Central memory CD4-positive, alpha-beta T cell (primary cell): ENCODE measurements around the gene PRIM2.
"Not testable (repeated sequence)": the region's sequence is repeated elsewhere in the genome, so short reads cannot be mapped to it uniquely, and the experiment has no call there.

Experiments used
- DNase-seq: peaks from one replicate; pipeline ENCODE4 v3.0.0; 2022

The PRIM2 gene

DNA sequence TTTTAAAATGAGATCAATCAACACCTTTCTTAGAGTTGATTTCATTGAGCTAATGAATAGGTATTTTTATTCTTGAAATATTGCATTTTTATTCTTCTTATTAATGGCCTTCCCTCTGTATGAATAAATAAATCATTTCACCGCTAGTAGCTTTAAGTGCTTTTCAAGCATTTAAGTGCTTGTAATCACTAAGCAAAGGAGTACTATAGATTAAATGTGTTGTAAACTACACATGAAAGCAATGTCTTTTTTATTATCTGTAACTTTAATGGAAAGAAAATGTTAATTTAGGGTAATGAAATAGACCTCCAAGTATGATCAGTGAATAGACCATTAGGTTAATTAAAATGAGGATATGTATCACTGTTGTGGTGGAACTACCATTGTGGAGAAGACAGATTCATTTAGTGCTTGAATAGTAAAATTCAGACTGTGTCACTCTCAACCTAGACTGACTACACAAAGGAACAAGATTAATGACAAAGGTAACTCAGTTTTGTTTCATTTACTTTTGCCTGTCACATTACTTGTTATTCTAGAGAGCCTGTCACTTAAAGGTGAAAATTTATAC lies 132.2 kb downstream of the PRIM2 start:
- DNase-seq, result not testable (repeated sequence)

GRCh38 chr6:57459781-57460180 lies 142.4 kb downstream of the PRIM2 start:
- not testable (repeated sequence) for DNase-seq

DNA sequence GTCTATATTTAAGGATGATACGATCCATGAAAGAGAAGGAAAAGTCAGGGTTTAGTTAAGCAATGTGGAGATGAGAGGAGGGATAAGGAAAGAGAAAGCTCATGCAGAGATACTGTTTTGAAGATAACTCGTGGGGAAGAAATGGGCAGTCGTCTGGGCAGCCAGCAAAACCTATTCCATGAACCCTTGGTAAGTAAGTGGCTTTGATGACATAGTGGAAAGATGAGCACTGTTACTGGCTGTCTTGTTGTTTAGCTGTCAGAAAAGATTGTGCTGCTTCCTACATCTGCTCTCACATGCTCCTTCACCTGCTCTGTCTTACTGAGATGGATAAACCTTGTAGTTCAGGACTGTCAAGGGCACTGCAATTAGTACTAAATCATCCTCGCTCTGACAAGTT lies 143.6 kb downstream of the PRIM2 start:
- not testable (repeated sequence) for DNase-seq

GRCh38 chr6:57463809-57464208 lies 146.4 kb downstream of the PRIM2 start:
- not testable (repeated sequence) for DNase-seq

- DNase-seq, result not testable (repeated sequence)
Measured at GRCh38 chr6:57465968-57466367, 148.5 kb downstream of the PRIM2 start.

DNA sequence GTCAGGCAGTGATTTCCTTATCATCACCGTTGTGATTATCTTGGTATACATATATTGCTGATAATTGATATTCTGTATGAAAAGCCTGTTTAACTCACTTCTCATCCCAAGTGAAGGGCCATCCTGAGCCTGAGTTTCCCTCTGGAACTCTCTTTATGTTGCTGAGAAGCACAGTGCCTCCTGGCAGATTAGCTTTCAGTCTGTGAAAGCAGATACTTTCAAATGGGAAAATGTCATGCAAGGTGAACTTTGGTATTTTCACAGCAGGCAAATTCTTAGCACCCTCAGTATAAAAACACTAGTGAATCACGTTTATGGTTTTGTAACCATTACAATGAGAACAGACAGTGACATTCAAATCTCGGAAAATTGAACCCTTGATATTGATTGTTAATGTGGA lies 151.6 kb downstream of the PRIM2 start:
- no peak for DNase-seq

DNA sequence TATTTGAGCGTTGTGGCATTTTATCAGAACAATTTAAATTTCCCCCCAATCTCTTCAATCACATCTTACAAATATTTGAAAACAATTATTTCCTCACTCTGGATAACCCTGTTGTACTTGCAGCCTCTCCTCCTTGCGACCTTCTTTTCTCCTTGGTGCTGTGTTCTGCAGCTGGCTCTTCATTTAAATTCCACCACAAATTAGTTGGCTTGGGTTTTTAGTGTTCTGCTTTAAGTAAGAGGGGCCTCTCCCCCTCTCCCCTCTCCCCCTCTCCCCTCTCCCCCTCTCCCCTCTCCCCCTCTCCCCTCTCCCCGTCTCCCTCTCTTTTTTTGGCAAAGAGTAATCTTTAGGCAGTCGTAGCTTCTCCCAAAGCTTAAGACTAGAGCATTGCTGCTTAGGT lies 152.7 kb downstream of the PRIM2 start:
- DNase-seq, result not testable (repeated sequence)

DNA sequence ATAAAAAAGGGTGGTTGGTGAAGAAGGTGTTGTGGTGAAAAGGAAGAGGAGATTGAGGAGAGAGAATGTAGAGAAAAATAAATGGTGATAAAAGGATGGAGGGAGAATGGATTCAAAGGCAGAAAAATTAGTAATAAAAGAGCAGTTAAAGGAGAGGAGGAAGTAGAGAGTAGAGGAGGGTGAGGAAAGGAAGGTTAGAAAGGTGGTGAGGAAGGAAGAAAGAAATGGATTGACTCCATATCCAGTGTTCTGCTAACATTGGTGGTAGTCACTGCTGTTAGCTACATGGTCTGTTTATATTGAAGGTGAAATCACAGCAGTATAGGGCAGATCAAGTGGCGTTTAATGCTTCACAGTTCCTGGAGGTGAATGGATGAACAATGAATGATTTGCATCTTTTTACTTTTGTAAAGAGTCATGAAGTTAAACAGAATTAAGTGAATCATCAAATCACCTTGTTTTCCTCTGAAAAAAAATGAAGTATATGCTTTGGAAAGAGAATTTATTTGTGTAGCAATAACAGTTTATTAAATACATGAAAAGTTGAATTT lies 154.0 kb downstream of the PRIM2 start:
- not testable (repeated sequence) for DNase-seq

DNA sequence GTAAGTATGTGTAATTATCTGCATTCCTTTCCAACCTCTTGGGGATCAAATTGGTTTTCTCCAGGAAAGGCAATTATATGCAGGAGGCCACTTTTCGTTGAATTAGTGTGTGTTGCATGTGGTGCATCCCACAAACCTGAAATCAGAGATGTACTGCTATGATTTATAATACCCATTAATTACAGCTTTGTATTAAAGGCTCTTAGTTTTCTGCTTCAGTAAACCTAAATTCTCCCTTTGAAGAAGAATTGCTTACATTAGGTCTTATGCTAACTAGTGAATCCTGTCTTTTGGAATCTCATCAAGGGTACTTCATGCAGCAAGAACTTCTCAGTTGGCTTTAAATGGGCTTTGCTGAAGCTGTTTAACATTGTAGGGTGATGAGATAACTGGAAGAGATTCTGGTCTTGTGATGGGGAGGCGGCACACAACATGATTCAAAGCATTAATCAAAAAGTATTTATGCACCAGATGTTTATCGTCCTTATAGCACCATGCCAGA lies 155.5 kb downstream of the PRIM2 start:
- not testable (repeated sequence) for DNase-seq

DNA sequence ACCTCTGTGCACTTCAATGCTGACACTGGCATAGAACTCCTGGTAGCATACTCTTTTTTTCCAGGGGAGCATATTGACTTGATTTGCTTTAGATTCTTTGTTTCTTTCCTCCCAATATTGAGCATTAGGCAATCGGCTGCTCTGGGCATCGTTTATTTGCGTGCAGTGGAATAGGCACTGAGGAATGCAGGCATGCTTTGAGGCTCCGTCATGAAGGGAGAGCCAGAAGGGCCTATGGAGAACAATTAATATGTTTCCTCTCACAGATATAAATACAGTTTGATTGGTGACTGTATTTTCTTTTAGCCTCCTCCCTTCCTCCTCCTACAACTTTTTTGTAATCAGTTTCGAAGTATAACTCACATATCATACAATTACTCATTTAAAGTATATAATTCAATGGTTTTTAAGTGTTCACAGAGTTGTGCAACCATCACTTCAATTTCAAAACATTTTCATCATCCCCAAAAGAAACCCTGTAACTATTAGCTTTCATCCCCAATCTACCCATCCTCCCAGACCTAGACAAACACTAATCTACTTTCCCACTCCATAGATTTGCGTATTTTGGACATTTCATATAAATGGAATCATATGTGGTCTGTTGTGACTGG lies 157.5 kb downstream of the PRIM2 start:
- DNase-seq, result not testable (repeated sequence)

GRCh38 chr6:57475656-57476055 lies 158.2 kb downstream of the PRIM2 start:
- DNase-seq, result not testable (repeated sequence)

GRCh38 chr6:57480194-57480593 lies 162.8 kb downstream of the PRIM2 start:
- not testable (repeated sequence) for DNase-seq

GRCh38 chr6:57481121-57481520 lies 163.7 kb downstream of the PRIM2 start:
- not testable (repeated sequence) for DNase-seq

GRCh38 chr6:57482471-57482870 lies 165.0 kb downstream of the PRIM2 start:
- not testable (repeated sequence) for DNase-seq

DNA sequence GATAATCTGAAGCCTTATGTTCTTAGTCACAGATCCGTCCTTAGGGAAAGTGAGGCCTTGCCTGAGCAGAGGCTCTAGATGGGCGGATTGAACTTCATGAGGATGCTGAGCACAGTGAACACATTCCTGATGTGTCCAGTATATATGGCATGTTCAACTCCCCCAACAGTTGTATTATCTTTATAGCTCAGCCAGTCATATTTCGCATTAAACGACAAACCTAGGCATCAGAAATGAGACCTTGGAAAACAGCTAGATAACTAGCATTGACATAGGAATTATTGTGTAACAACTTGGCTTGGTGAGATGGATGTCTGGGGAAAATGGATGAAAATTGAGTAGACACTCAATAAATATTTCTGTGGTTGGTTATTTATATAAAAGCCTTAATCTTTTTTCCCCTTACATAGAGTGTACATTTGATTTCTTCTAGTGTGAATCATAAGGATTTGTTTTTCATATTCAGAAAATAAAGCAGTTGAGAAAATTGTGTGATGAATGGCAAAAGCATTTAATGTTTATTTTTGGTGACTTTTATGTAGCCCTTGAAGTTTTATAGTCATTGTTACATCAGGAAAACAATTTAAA lies 169.2 kb downstream of the PRIM2 start:
- DNase-seq, result not testable (repeated sequence)

GRCh38 chr6:57488551-57488950 lies 171.1 kb downstream of the PRIM2 start:
- not testable (repeated sequence) for DNase-seq

DNA sequence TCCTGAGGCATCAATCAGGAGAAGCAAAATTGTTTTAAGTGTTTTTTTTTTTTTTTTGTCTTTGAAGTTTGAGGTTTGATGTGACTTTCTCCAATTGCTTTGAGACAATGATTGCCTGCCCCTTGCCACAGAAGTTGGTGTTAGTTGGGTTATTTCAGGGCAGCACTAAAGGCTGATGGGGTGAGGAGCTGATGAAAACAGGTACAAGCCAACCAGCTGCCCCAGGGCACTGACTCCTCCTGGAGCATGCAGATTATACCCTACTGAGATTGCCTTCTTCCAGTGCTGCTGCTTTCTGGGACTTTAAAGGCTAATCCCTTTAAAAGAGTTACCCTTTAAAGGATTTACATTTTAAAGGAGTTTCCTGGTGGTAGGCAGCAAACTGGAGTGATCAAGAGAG lies 172.5 kb downstream of the PRIM2 start:
- DNase-seq, result not testable (repeated sequence)

DNA sequence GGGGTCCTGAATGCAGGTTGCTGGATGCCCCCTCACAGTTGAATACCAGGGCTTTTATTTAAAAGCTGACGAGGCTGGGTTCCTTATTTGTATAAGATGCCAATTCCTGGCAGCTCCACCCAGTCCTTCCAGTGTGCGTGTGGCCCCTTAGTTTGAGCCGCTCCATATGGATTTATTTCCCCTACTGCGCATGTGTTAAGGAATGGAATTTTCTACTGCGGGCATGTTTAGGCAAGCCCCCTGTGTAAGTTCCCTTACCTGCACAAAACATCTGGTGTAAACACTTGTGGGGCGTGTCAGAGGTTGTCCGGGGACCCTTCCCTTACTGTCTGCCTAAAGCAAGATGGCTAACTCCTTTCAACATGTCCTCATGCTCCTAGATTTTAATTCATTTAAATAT lies 174.4 kb downstream of the PRIM2 start:
- not testable (repeated sequence) for DNase-seq

- DNase-seq, result not testable (repeated sequence)
Measured at GRCh38 chr6:57496251-57496650, 178.8 kb downstream of the PRIM2 start.

DNA sequence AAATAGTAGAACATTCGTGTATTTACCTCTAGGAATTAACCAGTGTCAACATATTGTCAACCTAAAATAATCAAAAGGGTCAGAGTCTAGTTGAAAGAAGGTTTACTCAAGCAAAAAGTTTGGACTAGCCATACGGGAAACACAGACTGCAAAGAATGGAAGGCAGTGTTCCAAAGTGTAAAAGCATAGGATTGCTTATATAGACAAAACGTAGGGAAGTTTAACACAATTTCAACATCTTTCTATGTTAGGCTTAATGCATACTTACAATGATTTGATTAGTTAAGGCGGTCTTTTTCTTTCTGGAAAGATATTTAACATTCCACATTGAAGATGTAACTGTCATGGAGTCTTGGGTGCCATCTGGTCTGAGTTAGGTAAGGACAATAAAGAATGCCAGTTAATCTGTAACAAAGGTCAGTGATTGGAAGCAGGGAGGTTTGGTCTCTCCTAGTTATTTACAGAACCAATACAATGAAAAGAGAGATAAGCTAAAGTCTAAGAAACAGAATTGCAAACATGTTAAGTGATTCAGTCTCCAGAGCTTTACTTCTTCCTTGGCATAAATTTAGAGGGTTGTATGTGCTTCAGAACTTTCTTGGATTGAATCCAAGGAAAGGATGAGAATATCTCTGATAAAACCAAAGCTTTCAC lies 183.1 kb downstream of the PRIM2 start:
- not testable (repeated sequence) for DNase-seq

DNA sequence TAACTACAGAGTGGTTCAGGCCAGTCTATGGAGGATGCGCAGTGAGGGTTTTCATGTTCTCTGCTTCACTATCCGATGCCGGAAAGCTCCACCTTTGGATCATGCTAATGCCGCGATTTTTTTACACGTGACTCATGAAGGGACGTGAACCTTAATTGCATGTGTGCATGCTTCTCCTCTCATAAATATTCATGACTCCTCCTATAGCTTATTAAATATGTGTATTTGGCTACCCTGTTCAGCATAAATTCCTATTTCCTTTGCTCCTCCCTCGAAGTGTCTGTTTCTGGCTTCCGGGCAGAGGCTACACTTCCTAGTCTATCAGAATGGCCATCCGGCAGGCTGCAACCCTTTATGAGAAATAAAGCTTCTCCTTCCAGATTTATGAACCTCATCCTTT lies 185.0 kb downstream of the PRIM2 start:
- not testable (repeated sequence) for DNase-seq

GRCh38 chr6:57505251-57505650 lies 187.8 kb downstream of the PRIM2 start:
- not testable (repeated sequence) for DNase-seq

DNA sequence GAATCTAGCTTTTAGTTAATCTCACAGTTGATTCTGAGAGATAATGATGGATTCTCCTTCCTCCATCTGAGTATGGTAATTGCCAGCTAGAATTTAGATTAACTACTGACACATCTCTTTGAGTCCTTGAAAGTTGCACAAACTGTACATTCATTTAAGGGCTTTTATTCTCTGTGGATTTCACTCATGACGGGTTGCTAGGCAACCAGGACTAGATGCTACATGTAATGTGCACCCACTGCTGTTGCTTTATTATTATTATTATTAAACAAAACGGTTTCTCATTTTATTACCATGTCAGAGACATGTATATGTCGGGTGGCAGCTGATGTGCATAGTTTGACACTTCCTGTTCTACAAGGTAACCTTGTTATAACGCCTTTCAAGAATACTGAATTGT lies 193.0 kb downstream of the PRIM2 start:
- DNase-seq, result not testable (repeated sequence)
